Lung (tissue), 12 donors: ENCODE results near the gene RERE. TPM values are rescaled to one million over a fixed set of nuclear protein-coding genes. Genes with fewer than 3 reads are reported as not detected.

Experiments
- ATAC-seq: fragments of 200-7000 bp; cut with Tn5 transposase; one replicate; pipeline ENCODE4 v1.9.1; 2020; ENCODE audit warnings: moderate number of reproducible peaks; ENCODE audit not compliant: insufficient read depth, low FRiP score
- DNase-seq, 3 donors: peaks; one replicate each; pipeline ENCODE4 v3.0.0-alpha.2; 2013 to 2017
- H3K27ac ChIP-seq, 2 donors: one replicate each; pipeline ENCODE4 v1.5.1; 2013; ENCODE audit warnings: mild to moderate bottlenecking in 2 of 2, moderate library complexity in 2 of 2, control low read depth in 1 of 2, inconsistent platforms in 1 of 2, low read depth in 1 of 2, low read length in 1 of 2
- H3K27me3 ChIP-seq, 3 donors: one replicate each; pipeline ENCODE4 v1.5.1; 2013; ENCODE audit warnings: low read length in 2 of 3; ENCODE audit not compliant: control insufficient read depth in 3 of 3, insufficient read depth in 3 of 3
- H3K36me3 ChIP-seq, 4 donors: one replicate each; pipeline ENCODE4 v1.5.1; 2013; ENCODE audit warnings: low read length in 4 of 4, mild to moderate bottlenecking in 1 of 4, moderate library complexity in 1 of 4; ENCODE audit not compliant: control insufficient read depth in 4 of 4, insufficient read depth in 4 of 4
- H3K4me1 ChIP-seq, 5 donors: one replicate each; pipeline ENCODE4 v1.5.1; 2013; ENCODE audit warnings: low read length in 5 of 5, mild to moderate bottlenecking in 2 of 5, moderate library complexity in 1 of 5; ENCODE audit not compliant: control insufficient read depth in 5 of 5, insufficient read depth in 5 of 5
- H3K4me3 ChIP-seq: one replicate; pipeline ENCODE4 v1.5.1; 2013; ENCODE audit warnings: mild to moderate bottlenecking, control low read depth, moderate library complexity
- H3K9ac ChIP-seq, 2 donors: one replicate each; pipeline ENCODE4 v1.5.1; 2013; ENCODE audit warnings: low read length in 2 of 2, control low read depth in 1 of 2; ENCODE audit not compliant: insufficient read depth in 1 of 2
- H3K9me3 ChIP-seq, 4 donors: one replicate each; pipeline ENCODE4 v1.5.1; 2013; ENCODE audit warnings: low read length in 3 of 4, mild to moderate bottlenecking in 1 of 4, moderate library complexity in 1 of 4; ENCODE audit not compliant: control insufficient read depth in 4 of 4, insufficient read depth in 3 of 4
- CTCF ChIP-seq: IDR thresholded peaks from 2 replicates; pipeline ENCODE4 v1.5.1; 2012; ENCODE audit warnings: mild to moderate bottlenecking; ENCODE audit errors: control extremely low read depth, extremely low read depth
- WGBS, 2 donors: extraction: QIAGEN DNeasy Blood & Tissue Kit; methylation state at CpG; one replicate each; pipeline ENCODE4 v1.1.7; 2013; 5-methylcytosine and 5-hydroxymethylcytosine counted together
- polyA plus RNA-seq, 2 donors: library from polyadenylated mRNA; stranded (reverse); fragments of 200-250 nt; gene quantifications; one replicate each; pipeline ENCODE4 v1.2.1, GENCODE V29; 2013
- total RNA-seq, 2 donors: library from RNA; depleted of rRNA in 1 of 2; stranded (reverse); fragments of >200 nt in 1 of 2; gene quantifications; one replicate each; pipeline ENCODE4 v1.2.1, GENCODE V29; 2014 to 2021
- donor health status: control.
- donor health status: control.
- donor health status: Bipolar disorder and iron deficiency.
- donor health status: healthy.
- donor health status: DM: yes; HTN: yes; CAD: no.

Gene RERE
- total and polyA plus RNA-seq, 4 donors = 21.7 to 207 (median 57.5) TPM

- no peaks in the 10 kb centered on the region for H3K27me3 ChIP-seq
- ATAC-seq = no peak
- DNase-seq = no peak
- H3K4me1 ChIP-seq = peaks cover 1 to 36% (median 4%) of the 10 kb centered on the region in 5 donors
- no peak overlapping the region for H3K9ac ChIP-seq
- TF ChIP-seq CTCF = no peak
- H3K4me3 ChIP-seq = no peak overlapping the region
- 71 to 72% methylated on average over 3 of the region's 3 CpGs for WGBS, 2 donors
- H3K36me3 ChIP-seq = peaks cover 0 to 3% (median under 1%) of the 10 kb centered on the region in 4 donors
- H3K9me3 ChIP-seq = no peaks in the 10 kb centered on the region
- H3K27ac ChIP-seq = peak overlapping the region in 1 of 2 donors; percentile 60
These were observed 170.4 kb downstream of the RERE start for GRCh38 chr1:8646996-8647395.

- TF ChIP-seq CTCF = no peak
- Histone ChIP-seq H3K36me3 (peaks cover 0 to 3% (median under 1%) of the 10 kb centered on the region in 4 donors), H3K4me1 (peaks cover 0 to 34% (median 5%) of the 10 kb centered on the region in 5 donors), H3K27me3 (no peaks in the 10 kb centered on the region), H3K9me3 (no peaks in the 10 kb centered on the region), H3K4me3 (no peak overlapping the region), H3K9ac (no peak overlapping the region), H3K27ac (no peak overlapping the region)
- DNase-seq (no peak), ATAC-seq (no peak)
- WGBS, 2 donors = 67 to 79% methylated on average over 6 of the region's 6 CpGs
These were observed 171.3 kb downstream of the RERE start for GRCh38 chr1:8646189-8646588.

- no peak overlapping the region for H3K27ac ChIP-seq
- 84 to 88% methylated on average over 6 of the region's 6 CpGs for WGBS, 2 donors
These were observed 173.6 kb downstream of the RERE start for GRCh38 chr1:8643542-8644536.

More at GRCh38 chr1:8643542-8644536, 173.6 kb downstream of the RERE start:
- Histone ChIP-seq H3K9ac (no peak overlapping the region), H3K4me3 (no peak overlapping the region), H3K4me1 (peaks cover 0 to 34% (median 8%) of the 10 kb centered on the region in 5 donors), H3K9me3 (no peaks in the 10 kb centered on the region), H3K27me3 (no peaks in the 10 kb centered on the region), H3K36me3 (peaks cover 0 to 3% (median 0%) of the 10 kb centered on the region in 4 donors)
- no peak for DNase-seq
- no peak for TF ChIP-seq CTCF
- no peak for ATAC-seq
